Effector memory CD4-positive, alpha-beta T cell (primary cell): ENCODE measurements around the gene SIMC1.

Experiments used
- DNase-seq, 3 donors: peaks; one replicate each; pipeline ENCODE4 v3.0.0-alpha.2; 2020
- H3K27ac ChIP-seq: 2 replicates; pipeline ENCODE4 v1.7.0; 2013; ENCODE audit warnings: mild to moderate bottlenecking, low read length, moderate library complexity; ENCODE audit not compliant: insufficient read depth, poor library complexity, severe bottlenecking
- H3K27me3 ChIP-seq: replicated peaks from 2 replicates; pipeline ENCODE4 v1.7.0; 2013; ENCODE audit warnings: mild to moderate bottlenecking, low read length; ENCODE audit not compliant: insufficient read depth, control insufficient read depth, poor library complexity, severe bottlenecking
- H3K36me3 ChIP-seq: 2 replicates; pipeline ENCODE4 v1.7.0; 2013; ENCODE audit warnings: mild to moderate bottlenecking, low read length, moderate library complexity; ENCODE audit not compliant: control insufficient read depth, insufficient read depth
- H3K4me1 ChIP-seq: 2 replicates; pipeline ENCODE4 v1.7.0; 2013; ENCODE audit warnings: low read length, mild to moderate bottlenecking; ENCODE audit not compliant: control insufficient read depth, insufficient read depth, poor library complexity, severe bottlenecking
- H3K4me3 ChIP-seq: 2 replicates; pipeline ENCODE4 v1.7.0; 2013; ENCODE audit warnings: low read length, low read depth, mild to moderate bottlenecking; ENCODE audit not compliant: insufficient read depth, poor library complexity, severe bottlenecking
- H3K9me3 ChIP-seq: 2 replicates; pipeline ENCODE4 v1.7.0; 2013; ENCODE audit warnings: mild to moderate bottlenecking, low read length, moderate library complexity; ENCODE audit not compliant: control insufficient read depth

SIMC1 gene

GRCh38 chr5:176341325-176342157, 103.3 kb downstream of the SIMC1 start:
- no peak overlapping the region for H3K4me3 ChIP-seq
- H3K27me3 ChIP-seq = no peaks in the 10 kb centered on the region
- H3K27ac ChIP-seq = no peak overlapping the region
- H3K9me3 ChIP-seq = no peaks in the 10 kb centered on the region
- no peak for DNase-seq
- peaks cover 31% of the 10 kb centered on the region for H3K36me3 ChIP-seq
- H3K4me1 ChIP-seq = no peaks in the 10 kb centered on the region

DNA sequence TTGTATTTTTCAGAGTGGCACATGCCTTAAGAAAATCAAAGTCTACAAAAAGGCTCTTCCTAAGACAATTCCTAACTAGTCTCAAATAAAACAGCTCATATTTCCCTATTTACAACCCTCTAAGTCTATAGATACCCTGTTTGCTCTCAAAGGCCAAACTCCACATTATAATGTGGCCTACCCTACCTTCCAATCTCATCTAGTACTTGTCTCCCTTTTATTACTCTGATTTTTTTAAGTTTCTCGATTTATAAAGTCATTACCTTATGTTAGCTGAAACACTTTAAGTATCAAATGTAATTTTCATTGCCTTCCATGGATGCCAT, 103.9 kb downstream of the SIMC1 start:
- no peaks in the 10 kb centered on the region for H3K4me1 ChIP-seq
- H3K4me3 ChIP-seq = no peak overlapping the region
- no peak for DNase-seq
- no peaks in the 10 kb centered on the region for H3K27me3 ChIP-seq
- peaks cover 29% of the 10 kb centered on the region for H3K36me3 ChIP-seq
- no peaks in the 10 kb centered on the region for H3K9me3 ChIP-seq
- H3K27ac ChIP-seq = no peak overlapping the region

GRCh38 chr5:176342766-176343458, 104.7 kb downstream of the SIMC1 start:
- peaks cover 31% of the 10 kb centered on the region for H3K36me3 ChIP-seq
- H3K27ac ChIP-seq = no peak overlapping the region
- H3K4me3 ChIP-seq = no peak overlapping the region
- DNase-seq = no peak
- no peaks in the 10 kb centered on the region for H3K4me1 ChIP-seq
- H3K27me3 ChIP-seq = no peaks in the 10 kb centered on the region
- no peaks in the 10 kb centered on the region for H3K9me3 ChIP-seq

DNA sequence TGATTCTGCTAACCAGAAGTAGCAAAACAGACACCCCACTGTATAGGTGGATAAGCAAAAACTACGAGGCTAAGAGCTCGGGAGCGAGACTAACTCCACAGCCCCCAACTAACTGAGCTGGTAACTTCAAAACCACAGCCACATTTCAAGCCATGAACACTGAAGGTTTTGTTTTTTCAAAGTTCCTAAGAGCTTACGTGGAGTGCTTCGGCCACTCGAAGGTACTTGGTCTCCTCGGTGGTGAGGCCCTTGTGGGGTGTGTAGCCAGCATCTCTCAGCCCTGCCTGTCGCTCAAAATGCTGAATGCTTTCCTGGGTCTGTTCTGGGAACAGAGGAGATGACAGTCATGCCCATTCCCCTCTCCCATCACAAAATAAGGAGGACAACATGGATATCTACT, 112.2 kb downstream of the SIMC1 start:
- Histone ChIP-seq H3K4me1 (no peaks in the 10 kb centered on the region), H3K9me3 (no peaks in the 10 kb centered on the region), H3K36me3 (peaks cover 84% of the 10 kb centered on the region), H3K27ac (no peak overlapping the region), H3K27me3 (no peaks in the 10 kb centered on the region), H3K4me3 (no peak overlapping the region)
- DNase-seq = no peak

- H3K36me3 ChIP-seq = peaks cover 79% of the 10 kb centered on the region
- H3K9me3 ChIP-seq = no peaks in the 10 kb centered on the region
- no peaks in the 10 kb centered on the region for H3K27me3 ChIP-seq
- no peak overlapping the region for H3K27ac ChIP-seq
- no peaks in the 10 kb centered on the region for H3K4me1 ChIP-seq
- H3K4me3 ChIP-seq = no peak overlapping the region
- DNase-seq = no peak
Observed at GRCh38 chr5:176352116-176352878, 114.1 kb downstream of the SIMC1 start.

DNA sequence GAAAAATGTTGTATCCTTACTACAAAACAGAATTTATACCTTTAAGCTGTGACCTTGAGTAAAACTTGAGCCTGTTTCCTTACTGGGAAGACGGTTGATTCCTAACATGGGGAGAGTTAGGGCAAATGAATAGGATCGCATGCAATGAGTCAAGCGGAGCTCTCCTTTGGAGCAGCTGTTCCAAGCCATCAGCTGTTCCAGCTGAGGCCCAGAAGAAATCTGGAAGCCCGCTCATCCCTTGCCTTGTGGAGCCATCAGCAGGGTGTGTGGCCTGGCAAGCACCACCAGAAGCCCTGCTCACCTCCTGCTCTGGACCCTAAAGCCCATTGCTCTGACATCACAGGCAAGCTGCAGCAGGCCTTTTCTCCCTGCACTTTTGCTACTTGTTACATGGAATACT, 115.3 kb downstream of the SIMC1 start:
- DNase-seq = no peak
- H3K27me3 ChIP-seq = no peaks in the 10 kb centered on the region
- no peak overlapping the region for H3K4me3 ChIP-seq
- no peaks in the 10 kb centered on the region for H3K9me3 ChIP-seq
- H3K4me1 ChIP-seq = no peaks in the 10 kb centered on the region
- peaks cover 77% of the 10 kb centered on the region for H3K36me3 ChIP-seq
- no peak overlapping the region for H3K27ac ChIP-seq

- no peak overlapping the region for H3K4me3 ChIP-seq
- peaks cover 56% of the 10 kb centered on the region for H3K36me3 ChIP-seq
- no peak overlapping the region for H3K27ac ChIP-seq
- no peak for DNase-seq
- H3K4me1 ChIP-seq = no peaks in the 10 kb centered on the region
- no peaks in the 10 kb centered on the region for H3K27me3 ChIP-seq
- H3K9me3 ChIP-seq = no peaks in the 10 kb centered on the region
Observed at GRCh38 chr5:176355400-176356178, 117.4 kb downstream of the SIMC1 start.

- H3K27me3 ChIP-seq = no peaks in the 10 kb centered on the region
- H3K27ac ChIP-seq = no peak overlapping the region
- no peaks in the 10 kb centered on the region for H3K9me3 ChIP-seq
- H3K36me3 ChIP-seq = peaks cover 52% of the 10 kb centered on the region
- H3K4me1 ChIP-seq = no peaks in the 10 kb centered on the region
- H3K4me3 ChIP-seq = no peak overlapping the region
- DNase-seq = no peak
Observed at GRCh38 chr5:176356179-176356566, 117.9 kb downstream of the SIMC1 start.

DNA sequence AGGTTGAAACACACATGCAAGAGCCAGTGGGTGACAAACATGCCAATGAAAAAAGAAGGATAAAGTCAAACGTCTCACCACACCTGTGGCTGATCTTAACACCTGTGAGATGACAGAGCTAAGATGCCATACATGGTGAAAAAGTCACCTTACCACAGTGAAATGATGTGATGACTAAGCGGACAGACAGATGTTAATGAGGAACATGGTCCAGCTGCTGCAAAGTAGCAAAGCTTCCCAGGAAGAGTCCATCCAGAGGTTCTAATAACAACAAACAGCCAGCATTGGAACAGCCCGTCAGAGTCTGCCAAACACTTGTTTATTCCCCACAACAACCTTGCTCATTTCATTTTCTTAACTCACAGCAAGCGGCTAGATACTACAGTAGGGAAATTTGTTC, 121.4 kb downstream of the SIMC1 start:
- peaks cover 6% of the 10 kb centered on the region for H3K4me1 ChIP-seq
- no peak overlapping the region for H3K27ac ChIP-seq
- no peak for DNase-seq
- H3K4me3 ChIP-seq = no peak overlapping the region
- H3K9me3 ChIP-seq = no peaks in the 10 kb centered on the region
- H3K36me3 ChIP-seq = peaks cover 25% of the 10 kb centered on the region
- no peaks in the 10 kb centered on the region for H3K27me3 ChIP-seq
